HepG2 (cell line): ENCODE results near the gene CHRM5. TPM values are rescaled to one million over a fixed set of nuclear protein-coding genes. Genes with fewer than 3 reads are reported as not detected.

Source experiments
- ATF2 ChIP-seq: sonication (generic); formaldehyde crosslinking; IDR thresholded peaks from 2 replicates; pipeline ENCODE4 v1.4.0; 2020; ENCODE audit warnings: missing genetic modification reagents
- BCL6 ChIP-seq: IDR thresholded peaks from 2 replicates; pipeline ENCODE4 v1.6.1; 2016; ENCODE audit warnings: missing genetic modification reagents, missing compliant biosample characterization
- BRD4 ChIP-seq: sonication (generic); formaldehyde crosslinking; IDR thresholded peaks from 2 replicates; pipeline ENCODE4 v1.4.0; 2020; ENCODE audit warnings: missing genetic modification reagents
- CEBPZ ChIP-seq: IDR thresholded peaks from 2 replicates; pipeline ENCODE4 v1.6.1; 2012; ENCODE audit warnings: low read length, improper control_type of control experiment
- ERF ChIP-seq: IDR thresholded peaks from 2 replicates; pipeline ENCODE4 v1.6.1; 2018; ENCODE audit warnings: missing biosample characterization, missing genetic modification reagents
- ESRRA ChIP-seq: sonication (generic); formaldehyde crosslinking; IDR thresholded peaks from 2 replicates; pipeline ENCODE4 v1.5.1; 2020; ENCODE audit warnings: mild to moderate bottlenecking, low read depth, missing genetic modification reagents
- FOXO1 ChIP-seq: sonication (generic); formaldehyde crosslinking; IDR thresholded peaks from 2 replicates; pipeline ENCODE4 v1.4.0; 2020; ENCODE audit warnings: missing genetic modification reagents
- HIC2 ChIP-seq: sonication (generic); formaldehyde crosslinking; IDR thresholded peaks from 2 replicates; pipeline ENCODE4 v1.9.0; 2022; ENCODE audit warnings: low read depth, missing genetic modification reagents
- MXD3 ChIP-seq: IDR thresholded peaks from 2 replicates; pipeline ENCODE4 v1.6.1; 2016; ENCODE audit warnings: mild to moderate bottlenecking, missing biosample characterization, missing genetic modification reagents
- NFYB ChIP-seq: sonication (generic); formaldehyde crosslinking; IDR thresholded peaks from 2 replicates; pipeline ENCODE4 v1.4.0; 2020; ENCODE audit warnings: missing genetic modification reagents
- POGK ChIP-seq: sonication (generic); formaldehyde crosslinking; conservative IDR thresholded peaks from 2 replicates; pipeline ENCODE4 v1.8.0; 2022; ENCODE audit warnings: mild to moderate bottlenecking, moderate library complexity, missing genetic modification reagents
- RFX5 ChIP-seq: IDR thresholded peaks from 2 replicates; pipeline ENCODE4 v1.6.1; 2011; ENCODE audit warnings: low read depth, low read length, improper control_type of control experiment
- ZBTB1 ChIP-seq: sonication (generic); formaldehyde crosslinking; IDR thresholded peaks from 2 replicates; pipeline ENCODE4 v1.4.0; 2020; ENCODE audit warnings: missing genetic modification reagents, borderline replicate concordance
- ZNF616 ChIP-seq: sonication (generic); formaldehyde crosslinking; IDR thresholded peaks from 2 replicates; pipeline ENCODE4 v1.5.0; 2020; ENCODE audit warnings: low read depth, mild to moderate bottlenecking, missing genetic modification reagents
- polyA plus RNA-seq, 8 experiments: library from polyadenylated mRNA; depleted of rRNA in 3 of 8; stranded (reverse) in 7 of 8; unstranded in 1 of 8; fragments of >200 nt; fragmentation: Illumina TruSeq in 4 of 8; extraction: Trizol in 4 of 8; gene quantifications; 2 replicates each; pipeline versions ENCODE4 v1.2.1 to v1.2.3, GENCODE V29; 2011 to 2016; ENCODE audit warnings: low read depth in 4 of 8, missing spikeins in 1 of 8, mixed read lengths in 1 of 8; ENCODE audit not compliant: insufficient read depth in 1 of 8
- total RNA-seq, 5 experiments: library from RNA; depleted of rRNA; stranded (reverse); fragments of >200 nt; fragmentation: Illumina TruSeq; extraction: Trizol; gene quantifications; 2 replicates each; pipeline ENCODE4 v1.2.3, GENCODE V29; 2016; ENCODE audit warnings: low read depth in 1 of 5
- TF ChIP-seq, protein P1 (sequence below): sonication (generic); formaldehyde crosslinking; IDR thresholded peaks from 2 replicates; pipeline ENCODE4 v1.5.0; 2020; ENCODE audit warnings: mild to moderate bottlenecking, missing genetic modification reagents, borderline replicate concordance

The CHRM5 gene
- total and polyA plus RNA-seq, 2 of the 13 experiments (the other 11 are each of a cell fraction or from before 2014, with no cell fraction given) = not detected

- TF ChIP-seq, protein P1, sequence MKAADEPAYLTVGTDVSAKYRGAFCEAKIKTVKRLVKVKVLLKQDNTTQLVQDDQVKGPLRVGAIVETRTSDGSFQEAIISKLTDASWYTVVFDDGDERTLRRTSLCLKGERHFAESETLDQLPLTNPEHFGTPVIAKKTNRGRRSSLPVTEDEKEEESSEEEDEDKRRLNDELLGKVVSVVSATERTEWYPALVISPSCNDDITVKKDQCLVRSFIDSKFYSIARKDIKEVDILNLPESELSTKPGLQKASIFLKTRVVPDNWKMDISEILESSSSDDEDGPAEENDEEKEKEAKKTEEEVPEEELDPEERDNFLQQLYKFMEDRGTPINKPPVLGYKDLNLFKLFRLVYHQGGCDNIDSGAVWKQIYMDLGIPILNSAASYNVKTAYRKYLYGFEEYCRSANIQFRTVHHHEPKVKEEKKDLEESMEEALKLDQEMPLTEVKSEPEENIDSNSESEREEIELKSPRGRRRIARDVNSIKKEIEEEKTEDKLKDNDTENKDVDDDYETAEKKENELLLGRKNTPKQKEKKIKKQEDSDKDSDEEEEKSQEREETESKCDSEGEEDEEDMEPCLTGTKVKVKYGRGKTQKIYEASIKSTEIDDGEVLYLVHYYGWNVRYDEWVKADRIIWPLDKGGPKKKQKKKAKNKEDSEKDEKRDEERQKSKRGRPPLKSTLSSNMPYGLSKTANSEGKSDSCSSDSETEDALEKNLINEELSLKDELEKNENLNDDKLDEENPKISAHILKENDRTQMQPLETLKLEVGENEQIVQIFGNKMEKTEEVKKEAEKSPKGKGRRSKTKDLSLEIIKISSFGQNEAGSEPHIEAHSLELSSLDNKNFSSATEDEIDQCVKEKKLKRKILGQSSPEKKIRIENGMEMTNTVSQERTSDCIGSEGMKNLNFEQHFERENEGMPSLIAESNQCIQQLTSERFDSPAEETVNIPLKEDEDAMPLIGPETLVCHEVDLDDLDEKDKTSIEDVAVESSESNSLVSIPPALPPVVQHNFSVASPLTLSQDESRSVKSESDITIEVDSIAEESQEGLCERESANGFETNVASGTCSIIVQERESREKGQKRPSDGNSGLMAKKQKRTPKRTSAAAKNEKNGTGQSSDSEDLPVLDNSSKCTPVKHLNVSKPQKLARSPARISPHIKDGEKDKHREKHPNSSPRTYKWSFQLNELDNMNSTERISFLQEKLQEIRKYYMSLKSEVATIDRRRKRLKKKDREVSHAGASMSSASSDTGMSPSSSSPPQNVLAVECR (CRISPR knock-in tag) = peak; percentile 97
- TF ChIP-seq ATF2 (CRISPR knock-in tag) = peak; percentile 48; the same call in 1 of the 2 replicates
- TF ChIP-seq MXD3 (CRISPR knock-in tag) = no peak
- TF ChIP-seq ZBTB1 = no peak
- TF ChIP-seq ZNF616 (CRISPR knock-in tag) = no peak
- TF ChIP-seq ERF = peak; percentile 52; the same call in 1 of the 2 replicates
- TF ChIP-seq NFYB (CRISPR knock-in tag) = peak; percentile 93
- no peak for TF ChIP-seq CEBPZ
- no peak for TF ChIP-seq BCL6 (CRISPR knock-in tag)
- no peak for TF ChIP-seq ESRRA (CRISPR knock-in tag)
- TF ChIP-seq BRD4 (CRISPR knock-in tag) = no peak
- 0 out of 2 replicates have a peak, but pooled peaks have one; percentile 12 for TF ChIP-seq POGK
- TF ChIP-seq RFX5 = no peak
- no peak for TF ChIP-seq HIC2 (CRISPR knock-in tag)
- TF ChIP-seq FOXO1 = peak; percentile 63; the same call in 1 of the 2 replicates
These were observed 133.3 kb downstream of the CHRM5 start, which contains the start of the genes EMC7 and PGBD4 (continued) for GRCh38 chr15:34101366-34102174.
